ENCODE results near the gene SHC4.

SHC4 gene

DNA sequence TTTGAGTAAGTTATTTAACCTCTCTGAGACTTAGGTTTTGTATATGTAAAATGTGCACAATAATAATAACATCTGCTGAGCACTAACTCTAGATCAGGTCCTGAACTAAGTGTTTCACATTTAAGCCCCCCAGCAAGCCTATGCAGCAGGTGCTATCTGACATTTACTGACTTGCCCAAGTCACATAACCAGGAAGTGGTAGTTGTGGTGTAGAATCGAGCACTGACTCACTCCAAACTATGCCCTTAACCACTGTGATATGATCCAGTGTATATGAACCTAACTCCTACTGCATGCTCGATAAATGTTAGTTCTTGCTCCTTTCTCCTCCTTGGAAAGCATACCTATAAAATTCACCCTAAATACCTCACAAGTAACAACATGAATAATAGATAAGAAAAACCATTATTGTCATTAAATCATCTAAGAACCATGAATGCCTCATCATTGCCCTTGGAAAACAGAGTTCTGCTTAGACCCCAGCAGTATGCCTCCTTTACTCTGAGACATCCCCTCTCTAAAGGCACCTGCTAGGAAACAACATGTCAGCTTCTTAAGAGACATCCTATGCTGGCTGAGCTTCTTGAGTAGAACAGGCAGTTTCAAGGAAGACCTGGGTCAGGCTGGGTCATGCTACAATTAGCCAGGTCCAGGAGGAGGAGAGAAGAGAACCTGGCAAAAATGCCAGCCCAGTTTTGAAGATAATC, 3.0 kb upstream of the SHC4 start:
- H3K27ac ChIP-seq: no peak overlapping the region
- H3K4me2 ChIP-seq: peak overlapping the region; percentile 2; the same call in 1 of the 2 replicates

DNA sequence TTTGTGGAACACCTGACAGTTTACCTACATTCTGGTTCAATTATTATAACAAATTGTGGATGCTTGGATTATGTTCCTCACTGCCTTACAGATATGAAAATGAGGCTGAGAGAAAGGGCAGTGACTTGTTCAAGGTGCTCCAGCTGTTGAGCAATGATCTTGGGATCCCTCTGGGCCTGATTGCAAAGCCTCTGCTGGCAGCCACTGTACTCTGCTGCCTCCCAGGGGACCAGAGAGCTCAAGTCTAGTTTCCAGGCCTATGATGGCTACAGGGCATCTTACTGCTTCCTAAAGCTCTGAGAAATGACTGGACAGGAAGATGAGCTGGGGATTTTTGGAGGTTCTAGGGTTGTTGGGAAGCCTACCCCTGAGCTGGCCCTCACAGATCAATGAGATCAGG, 2.3 kb upstream of the SHC4 start:
- Histone ChIP-seq H3K4me3 (IDR thresholded peaks at IDR 0.05; ENCODE audit: insufficient read depth, low read depth, low read length) (no peak overlapping the region), H3K27ac (no peak overlapping the region), H2AFZ (ENCODE audit: low read depth) (no peak overlapping the region), H3K4me2 (no peak overlapping the region), H3K9ac (no peak overlapping the region), H3K36me3 (ENCODE audit: insufficient read depth) (no peaks in the 10 kb centered on the region), H4K20me1 (ENCODE audit: insufficient read depth) (no peaks in the 10 kb centered on the region), H3K79me2 (ENCODE audit: insufficient read depth, low read depth) (no peaks in the 10 kb centered on the region), H3K27me3 (ENCODE audit: insufficient read depth, low read depth) (no peaks in the 10 kb centered on the region), H3K4me1 (ENCODE audit: low read depth, poor library complexity, severe bottlenecking) (peaks cover 19% of the 10 kb centered on the region)
- TF ChIP-seq, protein P1, sequence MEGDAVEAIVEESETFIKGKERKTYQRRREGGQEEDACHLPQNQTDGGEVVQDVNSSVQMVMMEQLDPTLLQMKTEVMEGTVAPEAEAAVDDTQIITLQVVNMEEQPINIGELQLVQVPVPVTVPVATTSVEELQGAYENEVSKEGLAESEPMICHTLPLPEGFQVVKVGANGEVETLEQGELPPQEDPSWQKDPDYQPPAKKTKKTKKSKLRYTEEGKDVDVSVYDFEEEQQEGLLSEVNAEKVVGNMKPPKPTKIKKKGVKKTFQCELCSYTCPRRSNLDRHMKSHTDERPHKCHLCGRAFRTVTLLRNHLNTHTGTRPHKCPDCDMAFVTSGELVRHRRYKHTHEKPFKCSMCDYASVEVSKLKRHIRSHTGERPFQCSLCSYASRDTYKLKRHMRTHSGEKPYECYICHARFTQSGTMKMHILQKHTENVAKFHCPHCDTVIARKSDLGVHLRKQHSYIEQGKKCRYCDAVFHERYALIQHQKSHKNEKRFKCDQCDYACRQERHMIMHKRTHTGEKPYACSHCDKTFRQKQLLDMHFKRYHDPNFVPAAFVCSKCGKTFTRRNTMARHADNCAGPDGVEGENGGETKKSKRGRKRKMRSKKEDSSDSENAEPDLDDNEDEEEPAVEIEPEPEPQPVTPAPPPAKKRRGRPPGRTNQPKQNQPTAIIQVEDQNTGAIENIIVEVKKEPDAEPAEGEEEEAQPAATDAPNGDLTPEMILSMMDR (conservative IDR thresholded peaks at IDR 0.05; ENCODE audit: low read depth, low read length): no peak

More for the DNA sequence above, 3.0 kb upstream of the SHC4 start:
- H2AFZ ChIP-seq (ENCODE audit: low read depth): no peak overlapping the region
- H3K27me3 ChIP-seq (ENCODE audit: insufficient read depth, low read depth): no peaks in the 10 kb centered on the region
- H3K4me3 ChIP-seq (IDR thresholded peaks at IDR 0.05; ENCODE audit: insufficient read depth, low read depth, low read length): no peak overlapping the region
- H3K9ac ChIP-seq: no peak overlapping the region
- H3K79me2 ChIP-seq (ENCODE audit: insufficient read depth, low read depth): no peaks in the 10 kb centered on the region
- no peaks in the 10 kb centered on the region for H3K36me3 ChIP-seq (ENCODE audit: insufficient read depth)
- peaks cover 19% of the 10 kb centered on the region for H3K4me1 ChIP-seq (ENCODE audit: low read depth, poor library complexity, severe bottlenecking)
- TF ChIP-seq, protein P1 (conservative IDR thresholded peaks at IDR 0.05; ENCODE audit: low read depth, low read length): no peak
- H4K20me1 ChIP-seq (ENCODE audit: insufficient read depth): no peaks in the 10 kb centered on the region

DNA sequence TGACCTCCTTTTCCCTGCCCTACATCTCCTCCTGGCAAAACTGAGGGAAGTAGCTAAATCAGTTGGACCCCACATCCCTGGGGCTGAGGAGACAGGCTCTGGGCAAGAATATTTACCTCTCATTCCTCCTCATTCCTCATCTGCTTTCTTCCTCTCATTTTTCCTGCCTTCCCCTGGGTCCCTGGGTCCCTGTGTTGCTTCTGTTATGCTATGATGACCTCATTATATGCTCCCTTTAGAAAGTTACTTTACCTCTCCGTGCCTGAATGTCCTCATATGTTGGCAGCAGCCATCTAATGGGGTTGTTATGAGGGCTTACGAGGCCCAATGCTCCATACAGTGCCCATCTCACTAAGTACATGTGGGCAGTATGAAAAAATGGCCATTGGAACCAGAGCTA, 1.2 kb upstream of the SHC4 start:
- Histone ChIP-seq H3K79me2 (ENCODE audit: insufficient read depth, low read depth) (no peaks in the 10 kb centered on the region), H3K27me3 (ENCODE audit: insufficient read depth, low read depth) (no peaks in the 10 kb centered on the region), H3K4me3 (IDR thresholded peaks at IDR 0.05; ENCODE audit: insufficient read depth, low read depth, low read length) (no peak overlapping the region), H3K36me3 (ENCODE audit: insufficient read depth) (no peaks in the 10 kb centered on the region), H3K4me2 (no peak overlapping the region), H3K4me1 (ENCODE audit: low read depth, poor library complexity, severe bottlenecking) (peaks cover 13% of the 10 kb centered on the region), H4K20me1 (ENCODE audit: insufficient read depth) (no peaks in the 10 kb centered on the region), H3K9ac (no peak overlapping the region), H3K27ac (no peak overlapping the region), H2AFZ (ENCODE audit: low read depth) (no peak overlapping the region)
- TF ChIP-seq, protein P1 (conservative IDR thresholded peaks at IDR 0.05; ENCODE audit: low read depth, low read length): no peak

DNA sequence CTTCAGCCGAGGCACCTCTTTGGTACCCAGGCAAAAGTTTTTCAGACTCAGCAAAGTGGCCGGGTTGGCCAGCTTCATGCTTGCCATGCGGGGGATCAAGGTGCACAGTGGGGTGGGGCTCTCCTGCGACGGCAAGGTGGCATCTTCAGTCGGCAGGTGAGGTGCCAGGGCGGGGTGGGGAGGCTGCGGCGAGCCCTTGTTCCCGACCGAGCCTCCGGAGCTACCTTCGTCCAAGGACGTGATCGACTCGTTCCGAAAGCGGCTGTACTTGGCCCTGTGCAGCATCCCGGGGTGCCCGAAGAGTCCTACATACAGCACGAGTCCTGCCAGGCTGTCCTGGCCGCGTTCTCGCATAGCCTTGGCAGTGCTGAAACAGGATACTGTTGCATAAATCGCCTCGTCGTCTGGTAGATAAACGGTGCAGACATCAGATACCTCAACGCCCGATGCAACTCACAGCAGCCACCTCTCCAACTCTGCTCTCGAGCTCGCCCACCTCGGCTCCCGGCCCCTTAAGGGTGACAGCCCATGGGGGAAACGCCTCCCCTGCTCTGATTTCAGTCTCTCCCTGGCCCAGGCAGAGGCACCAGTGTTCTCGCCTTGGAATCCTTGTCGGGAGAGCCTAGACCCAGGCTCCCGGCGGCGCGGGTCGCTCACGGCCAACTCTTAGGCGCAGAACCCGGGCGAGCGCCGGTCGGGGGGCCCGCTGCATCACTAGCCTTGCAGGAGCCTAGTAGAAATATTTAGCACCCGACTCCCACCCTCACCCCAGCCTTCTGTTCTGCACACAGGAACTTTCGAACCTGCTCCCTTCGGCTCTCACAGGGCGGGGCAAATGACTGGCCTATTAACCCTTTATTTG, 826 bp downstream of the SHC4 start:
- no peak overlapping the region for H3K4me2 ChIP-seq
- no peaks in the 10 kb centered on the region for H3K36me3 ChIP-seq (ENCODE audit: insufficient read depth)
- peaks cover 13% of the 10 kb centered on the region for H3K4me1 ChIP-seq (ENCODE audit: low read depth, poor library complexity, severe bottlenecking)
- no peak overlapping the region for H2AFZ ChIP-seq (ENCODE audit: low read depth)
- H3K9ac ChIP-seq: no peak overlapping the region
- H3K79me2 ChIP-seq (ENCODE audit: insufficient read depth, low read depth): no peaks in the 10 kb centered on the region
- H4K20me1 ChIP-seq (ENCODE audit: insufficient read depth): no peaks in the 10 kb centered on the region
- H3K27me3 ChIP-seq (ENCODE audit: insufficient read depth, low read depth): no peaks in the 10 kb centered on the region
- no peak overlapping the region for H3K27ac ChIP-seq
- TF ChIP-seq, protein P1 (conservative IDR thresholded peaks at IDR 0.05; ENCODE audit: low read depth, low read length): no peak
- H3K4me3 ChIP-seq (IDR thresholded peaks at IDR 0.05; ENCODE audit: insufficient read depth, low read depth, low read length): no peak overlapping the region
